SK-N-MC (cell line): ENCODE data around the gene MSL1.

ENCODE experiments used
- EZH2 ChIP-seq: fragments of 200-600 bp; sonication (generic); IDR thresholded peaks from one replicate; pipeline ENCODE4 v1.6.1; 2017; ENCODE audit warnings: antibody characterized with exemption
- POLR2AphosphoS5 ChIP-seq: IDR thresholded peaks from 2 replicates; pipeline ENCODE4 v1.6.1; 2012; ENCODE audit warnings: mild to moderate bottlenecking, low read depth, low read length, borderline replicate concordance

GRCh38 chr17:40178660-40179059, 56.9 kb downstream of the MSL1 start:
- no peak for TF ChIP-seq POLR2AphosphoS5
- no peak for TF ChIP-seq EZH2
